Measurements from ENCODE around the gene DBNDD2.

Gene DBNDD2

DNA sequence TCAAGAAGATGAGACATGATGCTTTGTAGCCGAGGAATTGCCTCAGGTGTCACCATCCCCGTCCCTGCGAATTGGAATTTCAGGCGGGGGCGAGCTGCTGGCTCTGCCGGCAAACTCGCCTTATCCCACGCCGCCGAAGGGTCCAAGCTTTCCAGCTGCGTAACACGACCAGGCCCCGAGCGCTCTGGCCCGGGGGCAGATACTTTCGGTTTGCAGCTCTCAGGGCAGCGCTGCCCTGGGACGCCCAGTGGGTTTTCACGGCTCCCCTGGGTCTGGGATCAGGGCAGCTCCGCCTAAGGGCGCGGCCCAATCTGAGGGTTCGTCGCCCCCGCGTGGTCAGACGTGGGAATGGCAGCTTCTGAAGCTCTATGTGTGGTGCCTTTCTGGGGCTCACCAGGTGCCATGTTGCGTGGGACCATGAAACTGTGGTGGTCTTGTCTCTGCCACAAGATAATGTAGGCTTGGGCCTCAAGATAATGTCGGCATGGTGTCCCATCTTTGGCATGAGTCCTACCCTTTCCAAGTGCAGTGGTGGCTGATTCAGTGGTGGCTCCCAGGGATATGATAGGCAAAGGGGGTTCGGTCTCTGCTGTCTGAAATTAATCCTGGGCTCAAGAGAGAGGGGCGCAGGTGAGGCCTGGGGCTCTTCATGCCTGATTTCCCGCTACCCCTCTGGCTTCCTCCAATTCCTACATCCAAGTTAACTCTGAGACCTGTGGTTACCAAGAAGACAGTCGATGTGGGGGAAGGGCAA lies 28.8 kb downstream of the DBNDD2 start:
- H3K4me1 ChIP-seq (ENCODE audit: control insufficient read depth in 1 of 2, insufficient read depth in 2 of 2, low read length in 2 of 2) = peaks cover 0 to 3% of the 10 kb centered on the region in 2 donors
- no peaks in the 10 kb centered on the region for H3K36me3 ChIP-seq (ENCODE audit: control insufficient read depth in 1 of 2, insufficient read depth in 2 of 2, low read length in 2 of 2)
- H3K4me3 ChIP-seq (ENCODE audit: low read depth in 1 of 2, low read length in 2 of 2) = peak overlapping the region; percentile 63 to 77
- no peaks in the 10 kb centered on the region for H3K9me3 ChIP-seq (ENCODE audit: control insufficient read depth in 1 of 2, low read length in 2 of 2)
- H3K27me3 ChIP-seq (ENCODE audit: low read depth, low read length) = no peaks in the 10 kb centered on the region
- H3K27ac ChIP-seq (ENCODE audit: low read length) = peak overlapping the region; percentile 13

DNA sequence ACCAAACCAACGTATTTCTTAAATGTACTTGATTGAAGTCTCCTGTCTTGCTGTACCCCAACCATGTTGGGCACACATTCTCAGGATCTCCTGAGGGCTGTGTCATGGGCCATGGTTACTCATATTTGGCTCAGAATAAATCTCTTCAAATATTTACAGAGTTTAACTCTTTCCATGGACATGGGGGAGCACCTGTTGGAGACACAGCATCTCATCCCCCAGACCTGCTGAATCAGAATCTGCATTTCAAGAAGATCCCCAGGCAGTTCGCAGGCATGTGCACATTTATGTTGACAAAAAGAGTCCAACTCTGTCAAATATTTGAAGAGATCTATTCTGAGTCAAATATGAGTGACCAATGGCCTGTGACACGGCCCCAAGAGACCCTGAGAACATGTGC lies 32.3 kb downstream of the DBNDD2 start:
- H3K9me3 ChIP-seq (ENCODE audit: control insufficient read depth in 1 of 2, low read length in 2 of 2) = no peaks in the 10 kb centered on the region
- peaks cover 0 to 3% of the 10 kb centered on the region in 2 donors for H3K4me1 ChIP-seq (ENCODE audit: control insufficient read depth in 1 of 2, insufficient read depth in 2 of 2, low read length in 2 of 2)
- no peaks in the 10 kb centered on the region for H3K27me3 ChIP-seq (ENCODE audit: low read depth, low read length)

DNA sequence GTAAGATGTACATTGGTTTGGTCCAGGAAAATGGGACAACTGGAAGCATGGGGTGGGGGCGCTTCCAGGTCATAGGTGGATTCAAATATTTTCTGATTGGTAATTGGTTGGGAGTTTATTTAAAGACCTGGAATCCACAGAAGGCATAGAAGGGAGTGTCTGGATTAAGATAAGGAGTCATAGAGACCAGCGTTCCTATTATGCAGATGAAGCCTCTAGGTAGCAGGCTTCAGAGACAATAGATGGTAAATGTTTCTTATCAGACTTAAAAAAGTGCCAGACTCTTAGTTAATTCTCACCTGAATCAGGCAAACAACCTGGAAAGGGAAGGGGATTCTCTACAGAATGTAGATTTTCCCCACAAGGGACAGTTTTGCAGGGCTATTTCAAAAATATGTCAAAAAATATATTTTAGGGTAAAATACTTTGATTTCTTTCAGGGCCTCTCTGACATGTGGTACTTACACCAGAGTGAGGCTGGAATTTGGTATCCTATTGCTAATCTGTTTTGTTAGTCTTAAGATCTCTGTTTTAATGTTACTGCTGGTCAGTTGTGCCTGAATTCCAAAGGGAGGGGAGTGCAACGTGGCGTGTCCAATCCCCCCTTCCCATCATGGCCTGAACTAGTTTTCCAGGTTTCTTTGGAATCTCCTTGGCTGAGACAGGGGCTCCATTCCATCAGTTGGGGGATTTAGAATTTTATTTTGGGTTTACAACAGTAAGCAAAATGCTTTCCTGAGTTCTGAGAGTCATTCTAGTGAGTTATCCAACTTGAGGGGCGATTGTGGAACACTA lies 33.0 kb downstream of the DBNDD2 start:
- Histone ChIP-seq H3K36me3 (ENCODE audit: control insufficient read depth in 1 of 2, insufficient read depth in 2 of 2, low read length in 2 of 2) (no peaks in the 10 kb centered on the region), H3K27me3 (ENCODE audit: low read depth, low read length) (no peaks in the 10 kb centered on the region), H3K27ac (ENCODE audit: low read length) (no peak overlapping the region), H3K4me3 (ENCODE audit: low read depth in 1 of 2, low read length in 2 of 2) (no peak overlapping the region), H3K4me1 (ENCODE audit: control insufficient read depth in 1 of 2, insufficient read depth in 2 of 2, low read length in 2 of 2) (peaks cover 0 to 3% of the 10 kb centered on the region in 2 donors), H3K9me3 (ENCODE audit: control insufficient read depth in 1 of 2, low read length in 2 of 2) (no peaks in the 10 kb centered on the region)

More for the DNA sequence above, 32.3 kb downstream of the DBNDD2 start:
- no peak overlapping the region for H3K4me3 ChIP-seq (ENCODE audit: low read depth in 1 of 2, low read length in 2 of 2)
- H3K36me3 ChIP-seq (ENCODE audit: control insufficient read depth in 1 of 2, insufficient read depth in 2 of 2, low read length in 2 of 2) = no peaks in the 10 kb centered on the region
- H3K27ac ChIP-seq (ENCODE audit: low read length) = no peak overlapping the region

DNA sequence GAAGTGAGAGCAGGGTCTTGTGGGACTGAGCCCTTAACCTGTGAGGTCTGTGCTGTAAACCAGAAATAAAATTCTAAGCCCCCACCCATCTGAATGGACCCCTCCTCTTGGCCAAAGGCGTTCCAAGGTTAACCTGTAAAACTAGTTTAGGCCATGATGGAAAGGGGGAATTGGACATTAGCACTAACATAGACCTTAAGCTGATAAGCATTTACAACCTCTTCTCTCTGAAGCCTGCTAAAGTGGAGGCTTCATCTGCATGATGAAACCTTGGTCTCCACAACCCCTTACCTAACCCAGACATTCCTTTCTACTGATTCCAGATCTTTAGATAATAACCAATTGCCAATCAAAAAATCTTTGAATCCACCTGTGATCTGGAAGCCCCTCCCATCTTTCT lies 33.7 kb downstream of the DBNDD2 start:
- no peaks in the 10 kb centered on the region for H3K9me3 ChIP-seq (ENCODE audit: control insufficient read depth in 1 of 2, low read length in 2 of 2)
- H3K27me3 ChIP-seq (ENCODE audit: low read depth, low read length) = no peaks in the 10 kb centered on the region
- no peak overlapping the region for H3K27ac ChIP-seq (ENCODE audit: low read length)
- no peaks in the 10 kb centered on the region for H3K4me1 ChIP-seq (ENCODE audit: control insufficient read depth in 1 of 2, insufficient read depth in 2 of 2, low read length in 2 of 2)
- no peak overlapping the region for H3K4me3 ChIP-seq (ENCODE audit: low read depth in 1 of 2, low read length in 2 of 2)
- no peaks in the 10 kb centered on the region for H3K36me3 ChIP-seq (ENCODE audit: control insufficient read depth in 1 of 2, insufficient read depth in 2 of 2, low read length in 2 of 2)

DNA sequence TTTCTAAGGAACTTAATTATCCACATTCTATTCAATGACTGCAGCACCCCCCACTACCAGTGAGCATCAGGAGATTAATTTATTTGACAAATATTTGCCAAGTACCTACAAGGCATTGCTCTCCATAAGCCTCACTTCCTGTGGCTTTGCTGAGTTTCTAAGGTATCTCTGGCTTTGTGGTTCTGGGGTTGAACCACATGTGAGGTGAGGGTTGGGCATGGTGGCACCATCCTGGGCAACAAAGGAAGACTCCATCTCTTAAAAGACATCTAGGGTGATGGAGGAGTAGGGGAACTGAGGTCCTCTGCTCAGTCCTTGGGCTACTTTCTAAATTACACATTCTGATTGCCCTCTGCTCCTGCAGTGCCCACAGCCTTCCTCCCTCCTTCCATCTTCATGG lies 36.0 kb downstream of the DBNDD2 start:
- Histone ChIP-seq H3K36me3 (ENCODE audit: control insufficient read depth in 1 of 2, insufficient read depth in 2 of 2, low read length in 2 of 2) (no peaks in the 10 kb centered on the region), H3K27me3 (ENCODE audit: low read depth, low read length) (no peaks in the 10 kb centered on the region), H3K9me3 (ENCODE audit: control insufficient read depth in 1 of 2, low read length in 2 of 2) (no peaks in the 10 kb centered on the region), H3K4me3 (ENCODE audit: low read depth in 1 of 2, low read length in 2 of 2) (no peak overlapping the region), H3K27ac (ENCODE audit: low read length) (no peak overlapping the region), H3K4me1 (ENCODE audit: control insufficient read depth in 1 of 2, insufficient read depth in 2 of 2, low read length in 2 of 2) (no peaks in the 10 kb centered on the region)

DNA sequence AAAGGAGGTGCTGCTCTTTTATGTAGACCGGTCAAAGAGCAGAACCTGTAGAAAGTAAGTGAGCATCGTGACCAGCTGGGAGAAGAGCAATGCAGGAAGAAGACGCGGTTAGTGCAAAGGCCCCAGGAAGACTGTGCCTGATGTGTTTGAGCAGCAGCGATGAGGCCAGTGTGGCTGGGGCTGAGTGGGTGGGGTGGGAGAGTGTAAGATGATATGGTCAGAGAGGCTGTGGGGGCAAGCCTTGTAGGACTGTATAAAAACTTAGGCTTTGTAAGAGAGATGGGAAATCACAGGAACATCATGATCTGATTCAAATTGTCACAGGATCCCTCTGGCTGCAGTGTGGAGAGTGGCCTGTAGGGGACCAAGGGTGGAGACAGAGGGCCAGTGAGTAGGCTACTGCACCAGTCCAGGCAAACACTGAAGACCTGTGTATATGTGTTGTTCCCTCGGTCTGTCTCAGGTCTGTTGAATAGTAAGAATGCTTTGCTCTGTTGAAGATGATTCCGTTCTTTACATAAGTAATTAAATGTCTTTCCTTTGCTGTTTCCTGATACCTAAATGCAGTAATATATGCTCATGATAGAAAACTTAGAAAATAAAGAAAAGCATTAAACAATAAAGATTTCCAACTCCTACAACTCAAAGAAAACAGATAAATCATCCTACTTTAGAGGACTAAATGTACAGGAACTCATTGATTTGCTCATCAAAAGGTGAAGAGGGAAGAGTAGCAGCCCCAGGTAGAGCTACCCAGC lies 37.9 kb downstream of the DBNDD2 start:
- H3K4me3 ChIP-seq (ENCODE audit: low read depth in 1 of 2, low read length in 2 of 2) = peak overlapping the region; percentile 26
- no peak overlapping the region for H3K27ac ChIP-seq (ENCODE audit: low read length)

DNA sequence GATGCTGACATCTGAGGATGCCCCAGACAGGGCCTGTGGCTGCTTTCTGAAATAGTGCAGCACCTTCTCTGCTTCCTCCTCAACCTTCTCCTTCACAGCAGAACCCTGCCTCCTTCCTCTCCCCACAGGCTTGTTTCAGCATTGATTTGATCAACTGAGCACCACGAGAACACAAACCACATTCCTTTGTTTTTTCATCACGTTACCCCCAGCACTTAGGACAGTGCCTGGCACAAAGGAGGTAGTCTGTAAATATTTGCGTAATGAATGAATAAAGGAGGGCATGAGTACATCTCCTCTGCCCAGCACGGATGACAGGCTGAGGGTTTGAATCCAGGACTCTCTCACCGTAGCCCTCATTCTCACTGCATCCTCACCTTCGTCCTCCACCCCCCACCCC lies 40.2 kb downstream of the DBNDD2 start:
- peak overlapping the region; percentile 81 for H3K27ac ChIP-seq (ENCODE audit: low read length)
- H3K4me3 ChIP-seq (ENCODE audit: low read depth in 1 of 2, low read length in 2 of 2) = peak overlapping the region; percentile 1 to 21
- no peaks in the 10 kb centered on the region for H3K36me3 ChIP-seq (ENCODE audit: control insufficient read depth in 1 of 2, insufficient read depth in 2 of 2, low read length in 2 of 2)
- H3K9me3 ChIP-seq (ENCODE audit: control insufficient read depth in 1 of 2, low read length in 2 of 2) = no peaks in the 10 kb centered on the region
- no peaks in the 10 kb centered on the region for H3K27me3 ChIP-seq (ENCODE audit: low read depth, low read length)
- H3K4me1 ChIP-seq (ENCODE audit: control insufficient read depth in 1 of 2, insufficient read depth in 2 of 2, low read length in 2 of 2) = peaks cover 0 to 7% of the 10 kb centered on the region in 2 donors

More for the DNA sequence above, 37.9 kb downstream of the DBNDD2 start:
- Histone ChIP-seq H3K4me1 (ENCODE audit: control insufficient read depth in 1 of 2, insufficient read depth in 2 of 2, low read length in 2 of 2) (peaks cover 0 to 7% of the 10 kb centered on the region in 2 donors), H3K9me3 (ENCODE audit: control insufficient read depth in 1 of 2, low read length in 2 of 2) (no peaks in the 10 kb centered on the region), H3K36me3 (ENCODE audit: control insufficient read depth in 1 of 2, insufficient read depth in 2 of 2, low read length in 2 of 2) (no peaks in the 10 kb centered on the region), H3K27me3 (ENCODE audit: low read depth, low read length) (no peaks in the 10 kb centered on the region)

DNA sequence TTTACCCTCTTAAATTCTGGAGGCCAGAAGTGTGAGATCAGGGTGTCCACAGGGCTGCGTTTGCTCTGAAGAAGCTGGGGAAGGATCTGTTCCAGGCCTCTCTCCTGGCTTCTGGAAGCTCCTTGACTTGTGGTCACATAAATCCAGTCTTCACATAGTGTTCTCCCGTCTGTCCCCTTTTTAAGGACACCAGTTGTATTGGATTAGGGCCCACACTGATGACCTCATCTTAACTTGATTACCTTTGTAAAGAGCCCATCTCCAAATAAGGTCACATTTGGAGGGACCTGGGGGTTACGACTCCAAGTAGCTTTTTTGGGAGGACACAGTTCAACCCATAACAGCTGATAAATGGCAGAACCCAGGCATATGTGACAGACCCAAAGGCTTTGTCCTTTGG lies 41.4 kb downstream of the DBNDD2 start:
- Histone ChIP-seq H3K36me3 (ENCODE audit: control insufficient read depth in 1 of 2, insufficient read depth in 2 of 2, low read length in 2 of 2) (no peaks in the 10 kb centered on the region), H3K4me1 (ENCODE audit: control insufficient read depth in 1 of 2, insufficient read depth in 2 of 2, low read length in 2 of 2) (peaks cover 0 to 7% of the 10 kb centered on the region in 2 donors), H3K27ac (ENCODE audit: low read length) (peak overlapping the region; percentile 81), H3K4me3 (ENCODE audit: low read depth in 1 of 2, low read length in 2 of 2) (no peak overlapping the region), H3K9me3 (ENCODE audit: control insufficient read depth in 1 of 2, low read length in 2 of 2) (no peaks in the 10 kb centered on the region), H3K27me3 (ENCODE audit: low read depth, low read length) (no peaks in the 10 kb centered on the region)

DNA sequence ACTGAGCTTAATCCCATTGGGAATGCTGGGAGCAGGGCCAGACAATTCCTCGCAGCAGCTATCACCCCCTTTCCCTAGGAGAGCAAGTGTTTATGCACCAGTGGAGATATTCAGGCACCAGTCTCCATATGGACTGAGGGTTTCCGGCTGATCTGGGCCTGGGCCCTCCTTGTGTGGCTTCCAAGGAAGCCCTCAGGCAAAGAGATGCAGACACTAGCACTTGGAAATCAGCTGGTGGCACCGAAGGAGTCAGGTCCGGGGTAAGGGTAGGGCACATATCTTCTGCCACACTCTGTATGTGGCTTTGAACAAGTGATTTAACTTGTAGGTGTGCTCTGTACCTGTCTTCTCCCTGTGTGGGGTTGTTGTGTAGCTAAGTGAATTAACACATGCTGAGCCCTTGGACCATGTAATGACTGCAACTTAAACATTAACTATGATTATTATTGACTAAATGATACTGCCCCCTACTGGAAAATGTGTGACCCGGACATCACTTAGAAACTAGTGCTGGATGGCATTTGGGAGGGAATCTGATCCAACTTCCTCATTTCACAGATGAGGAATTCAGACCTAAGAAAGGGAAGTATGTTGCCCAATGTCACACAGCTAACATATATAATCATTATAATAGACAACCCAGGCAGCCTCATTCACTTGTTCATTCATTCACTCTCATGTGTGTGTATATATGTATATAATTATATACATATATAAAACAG lies 42.2 kb downstream of the DBNDD2 start:
- Histone ChIP-seq H3K27ac (ENCODE audit: low read length) (peak overlapping the region; percentile 81), H3K4me3 (ENCODE audit: low read depth in 1 of 2, low read length in 2 of 2) (no peak overlapping the region), H3K36me3 (ENCODE audit: control insufficient read depth in 1 of 2, insufficient read depth in 2 of 2, low read length in 2 of 2) (no peaks in the 10 kb centered on the region), H3K9me3 (ENCODE audit: control insufficient read depth in 1 of 2, low read length in 2 of 2) (no peaks in the 10 kb centered on the region), H3K4me1 (ENCODE audit: control insufficient read depth in 1 of 2, insufficient read depth in 2 of 2, low read length in 2 of 2) (peaks cover 0 to 7% of the 10 kb centered on the region in 2 donors), H3K27me3 (ENCODE audit: low read depth, low read length) (no peaks in the 10 kb centered on the region)

DNA sequence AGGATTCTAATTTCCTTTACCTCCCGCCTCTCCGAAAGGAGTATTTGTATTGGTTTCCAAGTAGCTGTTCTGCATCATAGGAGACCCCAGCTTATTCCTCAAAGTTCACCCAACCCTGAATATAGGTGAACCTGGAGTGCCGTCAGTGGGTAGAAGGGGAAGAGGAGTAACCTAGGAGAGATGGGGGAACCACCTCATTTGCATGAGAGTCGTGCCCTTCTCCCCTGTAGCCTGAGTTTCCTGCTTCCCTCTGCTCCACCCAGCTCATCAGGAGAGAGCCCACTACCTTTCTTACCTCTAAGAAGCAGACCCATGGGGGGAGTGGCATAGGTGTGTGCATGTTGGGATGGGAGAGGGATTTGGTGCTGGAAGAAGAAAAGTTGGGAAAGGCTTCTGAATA lies 44.1 kb downstream of the DBNDD2 start:
- H3K27me3 ChIP-seq (ENCODE audit: low read depth, low read length) = no peaks in the 10 kb centered on the region

More for the DNA sequence above, 44.1 kb downstream of the DBNDD2 start:
- Histone ChIP-seq H3K4me3 (ENCODE audit: low read depth in 1 of 2, low read length in 2 of 2) (no peak overlapping the region), H3K27ac (ENCODE audit: low read length) (no peak overlapping the region), H3K9me3 (ENCODE audit: control insufficient read depth in 1 of 2, low read length in 2 of 2) (no peaks in the 10 kb centered on the region), H3K36me3 (ENCODE audit: control insufficient read depth in 1 of 2, insufficient read depth in 2 of 2, low read length in 2 of 2) (no peaks in the 10 kb centered on the region), H3K4me1 (ENCODE audit: control insufficient read depth in 1 of 2, insufficient read depth in 2 of 2, low read length in 2 of 2) (peaks cover 0 to 7% of the 10 kb centered on the region in 2 donors)
